NK-92 treated with Interleukin-12 subunit alpha and Interleukin-12 subunit beta, amount 100 ng/mL, for 24 hours (cell line): Measurements from ENCODE around the gene TMEM169.
"Not testable (repeated sequence)": the region's sequence is repeated elsewhere in the genome, so short reads cannot be mapped to it uniquely, and the experiment has no call there.

Experiments
- DNase-seq: peaks from one replicate; lab custom pipeline; 2025; lab: John Stamatoyannopoulos, UW

The TMEM169 gene

DNA sequence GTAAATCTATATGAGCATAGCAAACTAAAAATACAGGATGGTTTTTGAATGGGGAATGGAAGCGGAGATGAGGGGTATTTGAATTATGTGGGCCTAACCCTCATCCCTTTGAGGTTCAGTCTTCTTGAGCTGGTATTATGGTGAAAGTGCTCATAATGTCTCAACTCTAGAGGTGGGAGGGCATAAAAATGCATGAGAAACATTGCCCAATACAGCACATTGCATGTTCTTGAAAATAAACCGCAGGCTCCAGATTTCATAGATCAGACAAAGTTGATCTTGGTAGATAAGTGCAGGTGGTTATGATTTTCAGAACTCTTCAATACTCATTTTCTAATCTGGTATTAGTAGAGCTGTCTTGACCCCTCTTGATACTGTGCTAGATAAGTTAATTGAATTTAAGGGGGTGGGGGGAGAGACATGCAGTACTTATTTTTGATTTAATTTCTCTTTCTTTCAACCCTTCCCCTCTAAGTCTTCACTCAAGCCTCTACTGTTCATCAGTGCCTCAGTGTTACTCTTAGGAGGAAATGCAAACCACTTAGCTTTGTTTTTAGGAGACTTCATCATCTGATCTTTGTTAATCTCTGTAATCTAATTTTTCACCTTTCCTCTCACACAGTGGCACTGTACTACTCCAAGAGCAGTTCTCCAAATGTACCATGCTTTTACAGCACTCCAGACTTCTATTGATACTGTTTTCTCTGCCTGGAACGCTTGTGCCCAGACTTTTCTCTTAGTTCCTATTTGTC lies 49.6 kb downstream of the TMEM169 start:
- no peak for DNase-seq

DNA sequence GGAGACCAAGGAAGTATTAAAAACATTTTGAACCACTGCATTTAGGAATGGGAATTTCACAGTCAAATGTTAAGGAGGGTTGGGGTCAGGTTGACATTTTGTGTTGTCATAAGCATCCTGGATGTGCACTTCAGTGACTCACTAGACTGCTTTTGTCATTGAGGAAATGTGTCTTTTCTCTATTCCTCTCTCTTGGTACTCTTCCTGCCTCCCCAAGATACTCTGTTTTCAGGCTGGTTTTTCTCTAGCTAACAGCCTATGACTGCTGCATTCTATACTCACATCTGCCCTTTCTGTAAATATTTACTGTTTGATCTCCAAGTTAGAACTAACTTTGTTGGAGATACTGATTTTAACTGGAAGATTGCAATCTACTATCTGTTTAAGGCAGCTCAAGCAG lies 50.9 kb downstream of the TMEM169 start:
- DNase-seq: no peak

DNA sequence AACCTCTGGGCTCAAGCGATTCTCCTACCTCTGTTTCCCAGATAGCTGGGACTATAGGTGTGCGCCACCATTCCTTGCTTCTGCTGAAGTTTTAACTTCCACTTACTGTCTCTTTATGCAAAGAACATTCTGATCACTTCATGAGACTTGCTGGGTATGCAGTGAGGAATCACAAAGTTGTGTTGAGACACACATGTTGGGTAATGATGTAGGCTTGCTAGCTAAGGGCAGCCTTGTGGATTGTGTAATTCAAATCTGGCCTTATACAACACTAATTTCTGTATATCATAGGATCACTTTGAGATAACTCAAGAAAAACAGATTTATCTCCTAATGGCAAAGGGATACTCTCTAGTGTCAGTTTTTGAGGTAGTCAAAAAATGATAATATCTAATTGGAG lies 51.7 kb downstream of the TMEM169 start:
- DNase-seq: no peak

DNA sequence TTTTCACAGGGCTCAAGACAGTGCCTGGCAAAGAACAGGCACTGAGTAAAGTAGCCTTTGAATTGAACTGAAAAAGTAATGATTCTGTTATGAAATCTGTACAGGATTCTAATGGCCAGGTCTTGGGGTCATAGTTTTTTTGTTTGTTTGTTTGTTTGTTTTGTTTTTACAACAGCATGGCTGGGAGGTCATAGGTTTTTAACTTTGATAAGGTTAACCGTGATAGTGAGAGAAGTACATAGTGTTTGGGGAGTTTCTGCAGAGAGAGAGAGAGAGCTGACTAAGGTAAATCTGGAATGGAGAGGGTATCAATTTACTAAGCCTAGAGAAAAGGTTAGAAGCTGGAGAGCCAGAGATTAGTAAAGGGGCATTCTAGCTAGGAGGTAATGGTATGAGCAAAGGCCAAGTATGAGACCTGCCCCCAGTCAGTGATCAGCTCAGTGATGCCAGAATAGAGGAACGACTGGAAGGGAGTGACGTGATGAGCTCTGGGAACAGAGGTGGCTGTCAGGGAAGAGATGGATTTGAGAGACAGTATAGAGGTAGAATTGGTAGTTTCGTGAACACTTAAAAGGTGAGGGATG lies 53.3 kb downstream of the TMEM169 start:
- no peak for DNase-seq

DNA sequence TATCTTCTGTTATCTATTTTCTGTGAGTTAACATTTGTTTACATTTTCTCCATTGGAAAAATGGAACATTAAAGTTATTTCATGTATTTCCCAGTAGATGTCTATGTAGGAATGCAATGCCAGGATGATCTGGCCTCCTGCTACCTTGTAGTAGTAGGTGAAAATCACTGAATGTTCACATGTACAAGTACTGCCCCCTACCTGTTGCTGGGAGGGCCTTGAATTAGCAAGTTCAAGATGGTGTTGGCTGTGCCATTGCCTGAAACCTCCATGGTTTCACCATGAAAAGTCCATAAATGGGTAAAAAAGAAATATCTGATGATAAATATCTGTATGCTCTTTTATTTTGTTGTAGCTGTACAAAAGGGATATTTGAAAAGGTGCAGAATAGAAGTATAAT lies 58.2 kb downstream of the TMEM169 start:
- DNase-seq: no peak

DNA sequence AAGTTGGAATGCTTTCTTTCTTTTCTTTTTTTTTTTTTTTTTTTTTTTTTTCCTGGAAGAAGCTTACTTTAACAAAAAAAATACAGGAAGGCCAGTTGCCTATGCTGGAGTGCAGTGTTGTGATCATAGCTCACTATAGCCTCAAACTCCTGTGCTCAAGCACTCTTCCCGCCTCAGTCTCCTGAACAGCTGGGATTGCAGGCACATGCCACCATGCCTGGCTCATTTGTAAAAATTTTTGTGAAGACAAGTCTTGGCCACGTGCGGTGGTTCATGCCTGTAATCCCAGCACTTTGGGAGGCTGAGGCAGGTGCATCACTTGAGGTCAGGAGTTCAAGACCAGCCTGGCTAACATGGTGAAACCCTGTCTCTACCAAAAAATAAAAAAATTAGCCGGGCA lies 59.8 kb downstream of the TMEM169 start:
- not testable (repeated sequence) for DNase-seq

DNA sequence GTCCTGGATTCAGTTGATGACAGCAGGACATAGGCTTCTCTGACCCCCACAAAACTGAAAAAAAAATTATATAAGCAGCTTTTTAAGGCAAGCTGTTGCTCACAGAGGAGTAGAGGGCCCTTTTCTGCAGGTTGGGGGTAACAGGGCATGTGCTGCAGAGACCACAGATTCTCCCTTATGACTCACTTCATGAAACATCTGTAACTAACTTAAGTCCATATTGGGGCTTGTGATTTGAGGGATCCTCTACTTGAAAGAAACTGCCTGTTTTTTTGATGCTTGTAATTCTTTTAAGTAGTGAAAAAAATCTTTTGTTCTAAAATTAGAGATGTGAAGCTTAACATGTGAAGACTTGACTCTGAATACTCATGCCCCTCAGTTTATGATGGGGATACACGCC lies 60.8 kb downstream of the TMEM169 start:
- DNase-seq: no peak

DNA sequence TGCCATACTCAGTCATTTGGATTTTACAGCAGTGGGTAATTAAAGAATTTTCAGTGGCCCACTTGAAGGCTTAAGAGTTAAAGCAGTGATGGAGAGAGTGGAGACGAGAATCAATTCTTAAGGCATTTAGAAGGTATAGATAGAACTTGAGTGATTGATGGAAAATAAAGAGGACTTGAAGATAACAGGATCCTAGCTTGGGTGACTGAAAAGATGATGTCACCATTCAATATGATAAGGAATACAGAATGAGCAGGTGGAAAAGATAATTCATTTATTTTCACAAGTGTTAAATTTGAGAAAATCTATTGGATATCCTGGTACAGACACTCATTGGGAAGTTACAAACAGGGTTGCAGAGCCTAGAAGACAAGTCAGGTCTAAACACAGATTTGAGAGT lies 62.7 kb downstream of the TMEM169 start:
- no peak for DNase-seq

DNA sequence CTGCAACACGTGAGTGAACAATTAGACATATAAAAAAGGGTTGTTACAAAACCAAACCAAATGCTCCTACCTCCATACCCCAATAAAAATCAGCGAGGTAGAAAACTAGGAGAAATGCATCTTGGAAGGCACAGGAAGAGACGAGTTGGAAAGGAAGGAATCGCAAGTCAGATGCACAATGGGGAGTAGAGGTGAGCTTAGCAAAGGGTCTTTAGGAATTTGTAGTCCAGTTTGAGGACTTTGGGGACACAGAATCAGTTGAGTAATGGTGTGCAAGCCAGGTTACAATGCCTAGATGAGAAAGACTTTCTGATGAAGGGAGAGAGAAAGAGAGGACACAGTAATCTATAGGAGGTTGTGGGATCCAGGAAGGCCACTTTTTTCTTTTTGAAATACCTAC lies 63.1 kb downstream of the TMEM169 start:
- DNase-seq: no peak

DNA sequence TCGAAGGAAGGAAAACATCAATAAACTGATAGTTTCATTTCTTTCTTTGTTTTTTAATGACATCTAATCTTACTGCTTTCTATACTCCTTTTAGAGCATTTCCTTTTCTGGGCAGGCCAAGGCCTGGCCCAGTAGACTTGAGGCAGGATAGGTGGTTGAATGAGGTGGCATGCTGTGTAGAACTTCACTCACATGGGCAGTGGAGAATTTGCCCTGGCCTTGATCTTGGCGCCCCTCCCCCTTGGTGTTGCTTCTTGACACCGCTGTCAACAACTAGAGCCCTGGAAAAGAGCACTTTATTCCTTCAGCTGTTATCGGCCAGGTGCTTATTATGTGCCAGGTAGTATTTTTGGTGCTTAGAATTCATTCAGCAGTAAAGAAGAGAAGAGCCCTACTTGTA lies 64.9 kb downstream of the TMEM169 start:
- DNase-seq: no peak

DNA sequence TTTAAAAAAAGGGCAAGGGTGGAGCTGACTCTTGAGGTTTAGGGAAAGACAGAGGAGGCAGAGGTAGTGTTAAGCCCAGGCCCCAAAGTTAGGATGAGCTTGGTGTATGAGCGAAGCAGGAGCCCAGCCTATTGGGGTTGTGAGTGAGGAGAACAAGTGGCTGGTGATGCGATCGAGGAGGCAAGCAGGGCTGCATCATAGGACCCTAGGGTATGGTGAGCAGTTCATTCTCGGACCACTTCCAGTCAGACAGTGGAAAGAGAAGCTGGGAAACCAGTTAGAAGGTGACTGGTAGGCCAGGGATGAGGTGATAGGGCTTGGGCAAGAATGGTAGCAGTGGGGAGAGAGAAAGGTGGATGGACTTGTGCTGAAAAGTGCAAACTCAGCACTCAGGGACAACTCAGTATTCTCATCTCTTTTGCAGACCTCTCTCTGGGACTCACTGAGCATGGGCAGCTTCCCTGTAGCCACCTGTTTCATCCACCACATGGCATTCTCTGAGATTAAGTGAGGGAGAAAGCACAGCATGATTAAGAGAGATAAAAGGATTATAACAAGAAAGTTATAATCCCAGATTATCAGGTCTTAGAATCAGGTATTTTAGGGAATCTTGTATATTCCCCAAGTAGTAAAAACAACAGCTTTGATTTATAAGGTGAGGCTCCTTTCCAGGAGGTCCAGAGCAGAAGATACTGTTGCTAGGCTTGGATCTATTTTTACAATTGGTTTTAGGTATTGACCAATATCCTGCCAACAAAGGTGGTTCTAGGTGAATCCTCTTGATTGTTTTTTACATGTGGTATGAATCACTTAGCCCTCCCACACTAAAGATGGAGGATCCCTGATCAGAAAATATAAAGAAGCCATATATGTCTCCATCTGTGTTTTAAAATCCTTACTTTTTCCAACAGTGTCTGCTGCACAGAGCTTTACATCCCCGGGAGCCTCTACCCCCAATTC lies 65.7 kb downstream of the TMEM169 start:
- no peak for DNase-seq

DNA sequence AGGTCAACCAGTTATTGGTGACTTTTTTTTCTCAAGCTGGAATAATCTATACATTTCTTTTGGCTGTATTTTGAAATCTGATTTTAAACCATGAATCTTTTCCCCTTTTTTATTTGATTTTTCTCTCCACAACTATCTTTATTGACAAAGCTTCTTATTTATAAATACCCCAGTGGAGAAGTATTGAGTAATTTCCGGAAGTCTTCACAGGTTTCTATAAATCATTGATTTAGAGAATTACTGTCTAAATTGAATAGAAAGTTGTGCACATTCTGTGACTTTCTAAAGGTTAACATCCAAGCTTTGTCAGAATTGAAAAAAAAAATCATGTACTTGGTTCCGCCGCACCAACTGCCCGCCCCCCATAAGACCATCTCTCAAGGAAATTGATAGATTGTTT lies 67.3 kb downstream of the TMEM169 start:
- DNase-seq: no peak

DNA sequence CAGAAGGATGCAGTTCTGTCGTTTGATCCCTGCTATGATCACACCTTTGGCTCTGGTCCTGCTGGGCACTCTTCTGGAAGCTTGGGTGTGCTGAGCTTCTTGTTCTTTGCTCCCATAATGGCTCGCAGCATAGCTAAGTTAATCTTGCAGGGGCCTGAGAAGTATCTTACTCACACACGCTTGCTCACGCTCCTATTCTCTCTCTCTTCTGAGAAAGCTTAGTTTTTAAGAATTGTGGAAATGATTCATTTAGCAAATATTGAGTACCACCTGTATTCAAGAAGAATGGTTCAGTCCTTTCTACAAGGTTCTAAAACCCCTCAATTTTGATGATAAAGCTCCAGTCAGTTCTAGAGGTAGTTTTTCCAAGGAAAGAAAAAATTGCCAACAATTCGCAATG lies 68.0 kb downstream of the TMEM169 start:
- DNase-seq: no peak

DNA sequence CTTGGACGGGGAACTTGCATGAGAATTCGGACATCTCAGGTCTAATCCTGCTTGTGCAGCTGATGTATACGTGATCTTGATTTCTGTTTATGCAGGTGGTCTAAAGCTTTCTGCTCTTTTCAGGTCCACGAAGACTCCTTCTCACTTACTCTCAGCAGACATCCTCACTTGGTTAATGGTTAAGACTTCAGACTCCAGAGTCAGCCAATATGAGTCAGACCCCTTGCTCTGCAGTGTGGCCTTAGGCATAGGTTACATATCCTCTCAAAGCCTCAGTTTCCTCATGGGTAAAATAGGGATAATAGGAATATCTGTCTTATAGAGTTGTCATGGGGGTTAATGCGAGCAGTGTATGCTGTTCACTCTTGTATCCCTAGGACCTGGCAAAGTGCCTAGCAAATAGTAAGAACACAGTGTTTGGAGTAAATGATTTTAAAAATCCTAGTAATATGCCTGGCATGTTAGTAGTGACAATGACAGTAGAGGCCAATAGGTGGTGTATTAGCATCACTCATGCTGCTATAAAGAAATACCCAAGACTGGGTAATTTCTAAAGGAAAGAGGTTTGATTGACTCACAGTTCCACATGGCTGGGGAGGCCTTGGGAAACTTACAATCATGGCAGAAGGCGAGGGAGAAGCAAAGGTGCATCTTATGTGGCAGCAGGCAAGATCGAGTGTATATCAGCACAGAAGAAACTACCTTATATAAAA lies 69.8 kb downstream of the TMEM169 start:
- DNase-seq: no peak
